ENCODE results near the gene OGFOD1.

The OGFOD1 gene

DNA sequence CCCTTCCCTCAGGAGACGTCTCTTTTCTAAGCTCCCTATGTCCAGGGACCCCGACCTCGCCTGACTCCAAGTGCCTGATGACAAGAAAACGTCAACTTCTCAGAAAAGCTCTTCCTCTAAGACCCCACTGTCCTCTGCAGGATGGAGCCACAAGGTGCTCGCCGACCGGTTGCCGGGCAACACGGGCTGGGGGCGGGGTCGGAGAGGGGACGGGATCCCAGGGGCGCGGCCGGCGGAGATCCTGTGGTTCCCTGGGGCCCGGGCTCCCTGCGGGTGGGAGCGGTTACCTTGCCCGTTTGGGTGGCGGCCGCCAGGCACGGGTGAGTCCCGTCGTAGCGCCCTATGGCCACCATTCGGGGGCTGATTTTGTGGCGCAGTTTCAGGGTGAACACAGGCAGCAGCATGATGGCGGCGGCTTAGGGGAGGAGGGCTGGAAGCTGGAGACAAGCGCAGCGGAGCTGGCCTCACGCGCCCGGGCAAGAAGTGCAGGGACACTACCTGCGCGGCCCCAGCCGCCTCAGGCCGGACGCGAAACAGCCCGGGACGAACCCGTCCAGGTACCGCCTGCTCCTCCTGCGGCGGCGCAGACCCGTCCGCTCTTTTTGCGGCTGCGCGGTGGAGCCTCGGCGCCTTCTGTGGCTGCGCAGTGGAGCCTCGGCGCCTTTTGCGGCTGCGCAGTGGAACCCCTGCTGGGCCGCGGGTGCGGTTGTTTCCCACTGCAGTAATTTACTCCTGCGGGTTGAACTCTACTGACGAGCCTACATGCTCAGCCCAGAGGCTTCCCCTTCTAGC, 68.3 kb downstream of the OGFOD1 start, which contains the start of gene BBS2:
Gene BBS2, minus strand, starts transcription at position 566 of the 792 bp plus-strand sequence. Its CDS starts 162 bp downstream, at position 404.
- in situ Hi-C loops (cut with MboI; ENCODE audit: low sequenced_read_pairs) = no loop called here

DNA sequence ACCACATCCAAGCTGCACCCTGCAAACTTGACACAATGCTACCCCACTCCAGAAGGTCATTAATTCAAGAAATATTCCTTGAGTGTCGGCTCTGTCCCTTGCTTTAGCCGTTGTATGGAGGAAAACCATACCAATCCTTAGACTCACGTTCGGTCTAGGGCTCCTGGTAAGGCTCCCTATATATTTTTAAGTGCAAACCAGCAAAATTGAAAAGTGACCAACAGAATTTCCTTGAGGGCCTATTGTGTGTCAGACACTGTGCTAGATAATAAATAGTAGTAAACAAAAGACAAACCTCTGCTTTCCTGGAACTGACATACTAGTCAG, 68.9 kb downstream of the OGFOD1 start:
- in situ Hi-C loops (cut with MboI; ENCODE audit: low sequenced_read_pairs) = no loop called here

DNA sequence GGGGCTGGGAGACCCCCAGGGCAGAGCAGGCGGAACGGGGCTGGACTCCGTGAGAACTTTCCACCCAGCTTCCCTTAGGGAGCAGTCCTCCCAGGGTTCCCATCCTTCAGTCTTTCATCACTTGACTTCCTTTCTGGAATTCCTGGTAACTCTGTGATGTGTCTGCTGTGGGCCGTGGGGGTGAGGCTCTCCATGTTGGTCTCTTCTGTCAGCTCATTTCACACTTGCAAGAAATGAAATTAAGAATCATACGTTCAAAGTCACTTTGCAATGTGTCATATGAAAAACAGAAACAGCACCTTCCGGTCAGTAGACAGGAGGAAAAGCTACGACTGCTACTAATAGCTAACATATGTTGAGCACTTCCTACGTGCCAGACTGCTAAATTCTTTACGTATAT, 73.9 kb downstream of the OGFOD1 start:
- in situ Hi-C loops (cut with MboI; ENCODE audit: low sequenced_read_pairs) = no loop called here
